NB4 (cell line): ENCODE data around the gene DIRAS1.

ENCODE experiments used
- CTCF ChIP-seq: IDR thresholded peaks from one replicate; pipeline ENCODE4 v1.5.1; 2012; ENCODE audit warnings: low read depth, low read length
- MAX ChIP-seq: IDR thresholded peaks from 2 replicates; pipeline ENCODE4 v1.6.1; 2011; ENCODE audit warnings: low read depth, low read length
- MYC ChIP-seq: IDR thresholded peaks from 2 replicates; pipeline ENCODE4 v1.6.1; 2011; ENCODE audit warnings: low read depth, low read length
- POLR2A ChIP-seq: IDR thresholded peaks from 2 replicates; pipeline ENCODE4 v1.6.1; 2011; ENCODE audit warnings: mild to moderate bottlenecking; ENCODE audit not compliant: insufficient read length; ENCODE audit errors: extremely low read depth

GRCh38 chr19:2723345-2723715 is 2.2 kb upstream of the DIRAS1 start:
- TF ChIP-seq POLR2A (no peak), CTCF (no peak), MAX (no peak), MYC (no peak)
